HG03439 (cell line): Measurements from ENCODE around the gene GPRC5D.

Experiments
- ATAC-seq: cut with Tn5 transposase; IDR thresholded peaks from one replicate; pipeline ENCODE4 v1.9.1; 2021; ENCODE audit warnings: mild to moderate bottlenecking, moderate library complexity; ENCODE audit not compliant: unreplicated experiment

The GPRC5D gene

GRCh38 chr12:12938541-12938940, 13.4 kb downstream of the GPRC5D start:
- ATAC-seq, result no peak

- ATAC-seq, result no peak
These were observed 14.9 kb downstream of the GPRC5D start for GRCh38 chr12:12936983-12937491.

- ATAC-seq, result no peak
These were observed 17.4 kb downstream of the GPRC5D start for GRCh38 chr12:12934556-12934955.

GRCh38 chr12:12933742-12934141, 18.2 kb downstream of the GPRC5D start:
- no peak for ATAC-seq

GRCh38 chr12:12930633-12931219, 21.2 kb downstream of the GPRC5D start:
- ATAC-seq, result no peak

- no peak for ATAC-seq
These were observed 22.3 kb downstream of the GPRC5D start for GRCh38 chr12:12929696-12930095.

GRCh38 chr12:12927211-12928079, 24.5 kb downstream of the GPRC5D start:
- no peak for ATAC-seq

- ATAC-seq, result no peak
These were observed 25.3 kb downstream of the GPRC5D start for GRCh38 chr12:12926571-12927071.

- no peak for ATAC-seq
These were observed 26.6 kb downstream of the GPRC5D start for GRCh38 chr12:12925388-12925787.

- no peak for ATAC-seq
These were observed 27.8 kb downstream of the GPRC5D start for GRCh38 chr12:12924169-12924568.

- ATAC-seq, result no peak
These were observed 29.0 kb downstream of the GPRC5D start for GRCh38 chr12:12922978-12923377.

GRCh38 chr12:12922191-12922616, 29.8 kb downstream of the GPRC5D start:
- no peak for ATAC-seq

GRCh38 chr12:12919666-12920435, 32.1 kb downstream of the GPRC5D start:
- no peak for ATAC-seq

GRCh38 chr12:12918781-12919389, 33.1 kb downstream of the GPRC5D start:
- ATAC-seq, result no peak

- no peak for ATAC-seq
These were observed 34.5 kb downstream of the GPRC5D start for GRCh38 chr12:12917517-12917916.

- ATAC-seq, result peak; percentile 94
These were observed 35.6 kb downstream of the GPRC5D start for GRCh38 chr12:12916135-12916944.

GRCh38 chr12:12915656-12916055, 36.3 kb downstream of the GPRC5D start:
- ATAC-seq, result no peak

GRCh38 chr12:12912711-12913110, 39.3 kb downstream of the GPRC5D start:
- no peak for ATAC-seq

- ATAC-seq, result no peak
These were observed 42.0 kb downstream of the GPRC5D start for GRCh38 chr12:12909995-12910420.
